HG02571 (cell line): ENCODE data around the gene MAGI2.

Experiments used
- ATAC-seq: cut with Tn5 transposase; IDR thresholded peaks from one replicate; pipeline ENCODE4 v1.9.1; 2021; ENCODE audit warnings: mild to moderate bottlenecking, moderate library complexity; ENCODE audit not compliant: unreplicated experiment

The MAGI2 gene

DNA sequence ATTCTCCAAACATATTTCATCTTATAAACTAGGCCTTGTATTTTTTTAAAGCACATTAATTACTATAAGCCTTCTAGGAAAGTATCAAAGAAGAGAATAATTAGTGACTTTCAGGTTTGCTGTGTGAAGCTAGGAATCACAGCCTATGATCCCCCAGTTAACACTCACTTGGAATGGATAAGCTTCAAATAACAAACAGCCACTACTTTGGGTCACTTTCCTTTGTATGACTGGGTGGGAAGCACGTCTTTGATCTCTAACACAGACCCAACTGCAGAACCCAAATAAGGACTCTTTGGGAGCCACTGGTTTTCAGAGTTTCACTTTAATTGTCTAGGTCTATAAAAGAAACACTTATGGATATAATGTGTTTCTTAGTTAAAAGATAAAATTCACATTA is 769.3 kb downstream of the MAGI2 start:
- ATAC-seq: no peak

DNA sequence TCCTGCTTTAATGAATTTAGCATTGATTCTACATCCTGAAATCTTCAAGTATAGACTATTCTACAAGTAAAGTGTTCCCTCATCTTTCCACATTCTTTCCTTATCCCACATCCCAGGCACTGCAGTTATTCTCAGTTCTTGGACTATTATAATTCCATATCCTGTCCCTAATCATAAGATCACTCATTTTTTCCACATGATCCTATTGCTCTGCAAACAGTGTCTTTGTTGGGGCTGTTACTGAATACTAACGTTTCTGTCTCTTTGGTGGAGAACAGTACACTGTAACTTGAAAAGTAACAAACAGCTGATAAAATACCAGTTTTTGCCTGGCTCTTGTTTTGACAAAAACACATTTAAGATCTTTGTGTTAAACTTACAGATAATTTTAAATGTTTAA is 769.9 kb downstream of the MAGI2 start:
- no peak for ATAC-seq

DNA sequence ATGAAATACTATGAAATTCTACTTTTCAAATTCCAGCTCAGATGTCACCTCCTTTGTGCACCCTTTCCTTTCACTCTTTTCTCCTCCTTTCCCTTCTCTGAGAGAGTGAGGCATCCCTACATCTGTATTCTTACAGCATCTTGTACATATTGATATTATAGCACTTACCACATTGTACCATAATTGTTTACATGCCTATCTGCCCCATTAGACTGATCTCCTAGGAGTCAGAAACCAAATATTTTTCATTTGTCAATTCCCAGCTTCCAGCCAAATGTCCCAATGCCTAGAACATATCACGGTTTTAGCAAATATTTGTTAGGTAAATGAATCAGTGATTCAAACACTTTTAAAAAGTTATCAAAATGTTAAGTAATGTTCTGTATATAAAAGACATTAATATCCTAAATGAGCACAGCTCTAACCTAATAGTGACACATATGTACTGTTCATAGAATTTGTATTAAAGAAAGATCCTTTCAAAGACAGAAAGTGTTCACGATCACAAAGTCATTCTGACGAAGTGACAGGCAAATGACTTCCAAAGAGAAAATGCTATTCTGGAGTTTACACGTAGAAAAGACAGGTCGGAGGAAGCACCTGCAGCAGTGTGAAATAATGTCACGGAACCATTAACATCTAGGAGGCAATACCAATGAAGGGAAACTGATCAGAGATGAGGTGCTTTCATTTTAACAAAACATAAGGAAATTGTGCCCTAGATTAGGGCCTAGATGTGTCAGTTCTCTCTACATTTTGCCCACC is 774.2 kb downstream of the MAGI2 start:
- ATAC-seq: no peak

DNA sequence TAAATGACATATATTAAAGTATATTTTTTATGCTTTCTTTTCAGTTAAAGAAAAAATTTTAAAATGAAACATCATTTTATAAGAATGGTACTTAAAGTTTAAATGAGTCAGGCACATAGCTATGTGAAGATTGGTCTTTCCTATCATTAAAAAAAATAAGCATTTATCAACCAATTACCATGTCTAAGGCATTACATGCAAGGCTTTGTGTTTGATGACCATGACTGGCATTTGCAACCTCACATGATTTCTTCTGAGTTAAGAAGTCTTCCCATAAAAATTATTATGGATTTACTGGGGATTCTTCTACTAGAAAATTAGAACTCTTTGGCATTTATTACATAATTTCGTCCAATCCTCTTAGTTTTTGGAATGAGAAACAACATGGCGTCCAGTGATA is 776.1 kb downstream of the MAGI2 start:
- ATAC-seq: no peak

DNA sequence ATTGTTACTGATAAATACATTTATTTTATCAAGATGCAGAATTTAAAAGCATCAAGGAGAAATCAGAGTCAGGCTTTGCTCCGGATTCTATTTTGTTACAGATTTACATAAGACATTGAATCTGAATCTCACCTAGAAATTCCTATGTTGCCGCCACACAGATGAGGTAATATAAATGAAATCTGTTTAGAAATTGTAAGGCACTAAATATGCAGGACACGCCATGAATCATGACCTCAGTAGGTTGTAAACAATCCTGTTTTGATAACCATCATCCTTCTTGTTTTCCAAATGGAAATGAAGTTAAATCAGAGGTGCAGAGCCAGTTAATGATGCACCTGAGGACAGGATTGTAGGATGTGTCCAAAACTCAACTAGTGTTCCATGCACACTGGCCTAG is 778.0 kb downstream of the MAGI2 start:
- no peak for ATAC-seq

DNA sequence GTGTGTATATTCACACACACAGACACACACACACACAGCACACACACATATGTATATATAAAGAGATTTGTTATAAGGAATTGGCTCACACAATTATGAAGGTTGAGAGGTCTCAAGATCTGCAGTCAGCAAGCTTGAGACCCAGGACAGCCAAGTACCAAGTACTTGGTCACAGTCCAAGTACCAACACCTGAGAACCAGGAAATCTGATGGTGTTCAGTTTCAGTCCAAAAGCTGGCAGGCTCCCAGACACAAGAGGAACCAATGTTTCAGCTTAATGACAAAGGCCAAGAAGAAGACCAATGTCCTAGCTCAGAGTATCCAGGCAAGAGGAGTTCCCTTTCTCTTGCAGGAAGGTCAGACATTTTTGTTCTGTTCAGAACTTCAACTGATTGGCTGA is 780.2 kb downstream of the MAGI2 start:
- no peak for ATAC-seq

DNA sequence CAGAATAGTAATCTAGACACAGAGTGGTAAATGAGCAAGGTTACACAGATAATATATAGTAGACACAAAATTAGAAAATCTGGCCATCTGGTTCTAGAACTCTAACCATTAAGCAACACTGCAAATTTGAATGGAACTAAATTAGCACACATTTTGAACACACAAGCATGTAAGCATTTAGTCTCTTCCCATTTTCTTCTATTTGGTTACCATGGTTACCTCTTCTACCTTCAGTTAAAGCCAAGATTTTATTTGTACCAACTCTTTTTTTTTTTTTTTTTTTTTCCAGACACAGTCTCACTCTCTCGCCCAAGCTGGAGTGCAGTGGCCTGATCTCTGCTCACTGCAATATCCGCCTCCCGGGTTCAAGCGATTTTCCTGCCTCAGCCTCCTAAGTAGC is 790.5 kb downstream of the MAGI2 start:
- no peak for ATAC-seq

DNA sequence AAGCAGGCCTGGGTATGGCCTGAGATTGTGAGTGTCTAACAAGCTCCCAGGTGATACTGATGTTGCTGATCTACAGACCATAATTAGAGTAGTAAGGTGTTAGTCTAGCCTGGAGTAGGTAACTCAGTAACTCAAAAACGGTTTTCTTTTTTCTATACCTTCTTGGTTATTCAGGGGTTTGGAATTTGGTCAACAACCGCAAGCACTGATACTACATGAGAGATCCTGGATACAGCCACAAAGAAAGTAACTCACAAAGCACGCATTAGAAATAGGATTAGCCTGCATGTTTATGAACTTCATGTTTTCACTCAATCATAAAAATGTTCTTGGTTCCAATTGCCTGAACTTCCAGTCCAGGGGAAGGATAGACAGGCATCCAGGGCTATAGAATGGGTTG is 803.5 kb downstream of the MAGI2 start:
- ATAC-seq: no peak

DNA sequence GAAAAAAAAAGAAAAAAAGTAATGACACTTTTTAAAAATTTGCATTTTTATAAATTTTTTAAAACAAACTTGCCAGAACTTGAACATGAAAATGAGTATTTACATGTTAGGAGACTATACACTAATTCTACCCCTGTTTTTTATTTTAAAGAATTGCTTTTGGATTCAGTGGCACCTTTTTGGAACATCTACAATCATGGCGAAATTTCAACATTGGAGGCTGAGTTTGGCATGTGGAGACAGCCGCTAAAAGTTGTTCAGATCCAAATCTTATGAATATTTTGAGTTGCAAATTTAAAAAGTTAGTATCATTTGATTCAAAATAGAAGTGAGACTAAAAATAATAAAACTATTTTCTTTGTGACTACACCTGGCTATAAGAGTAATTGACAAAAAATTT is 804.2 kb downstream of the MAGI2 start:
- no peak for ATAC-seq

DNA sequence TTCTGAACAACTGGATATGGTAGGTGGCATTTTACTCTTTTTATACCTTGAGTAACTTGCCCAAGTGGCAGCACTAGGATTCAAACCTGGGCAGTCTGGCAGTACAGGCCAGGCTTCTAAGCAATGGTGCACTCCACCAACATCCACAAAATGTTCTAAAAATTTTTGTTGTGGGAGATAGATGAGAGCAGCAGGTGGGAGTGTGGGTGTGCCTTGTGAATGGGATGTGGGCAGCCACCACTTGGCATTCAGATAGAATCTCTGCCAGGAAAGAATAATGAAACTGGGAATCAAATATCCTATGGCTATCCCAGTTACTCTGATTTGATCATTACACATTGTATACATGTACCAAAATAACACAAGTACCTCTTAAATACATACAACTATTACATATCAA is 810.7 kb downstream of the MAGI2 start:
- no peak for ATAC-seq

DNA sequence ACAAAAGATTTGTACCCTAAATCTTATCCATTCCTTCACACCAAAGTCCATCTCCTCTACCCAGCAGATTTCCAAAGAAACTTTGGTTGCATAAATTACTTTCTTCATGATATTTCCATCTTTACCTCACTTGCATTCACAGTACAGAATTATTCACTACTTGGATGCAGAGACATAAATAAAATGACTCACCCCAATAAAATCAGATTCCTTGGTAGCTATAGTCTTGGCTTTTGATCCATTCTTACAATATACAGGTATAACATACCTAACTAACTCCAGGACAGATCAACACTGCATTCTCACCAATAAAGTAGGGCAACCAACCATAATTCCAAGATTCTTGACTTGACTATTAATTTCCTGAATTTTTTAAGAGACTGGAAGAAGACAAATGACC is 815.1 kb downstream of the MAGI2 start:
- ATAC-seq: no peak

DNA sequence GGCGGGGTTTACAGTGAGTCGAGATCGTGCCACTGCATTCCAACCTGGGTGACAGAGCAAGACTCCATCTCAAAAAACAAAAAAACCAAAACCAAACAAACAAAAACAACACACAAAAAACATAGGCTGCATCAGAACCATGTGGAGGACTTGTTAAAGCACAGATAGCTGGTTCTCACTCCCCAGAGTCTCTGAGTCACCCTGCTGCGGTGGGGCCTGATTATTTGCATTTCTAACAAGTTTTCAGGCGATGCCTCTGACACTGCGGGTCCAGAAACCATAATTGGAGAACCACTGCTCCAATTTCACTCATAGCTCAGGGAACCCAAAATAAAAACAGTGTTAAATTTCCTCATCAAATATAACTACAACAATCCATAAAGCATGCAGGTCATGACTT is 816.7 kb downstream of the MAGI2 start:
- no peak for ATAC-seq

DNA sequence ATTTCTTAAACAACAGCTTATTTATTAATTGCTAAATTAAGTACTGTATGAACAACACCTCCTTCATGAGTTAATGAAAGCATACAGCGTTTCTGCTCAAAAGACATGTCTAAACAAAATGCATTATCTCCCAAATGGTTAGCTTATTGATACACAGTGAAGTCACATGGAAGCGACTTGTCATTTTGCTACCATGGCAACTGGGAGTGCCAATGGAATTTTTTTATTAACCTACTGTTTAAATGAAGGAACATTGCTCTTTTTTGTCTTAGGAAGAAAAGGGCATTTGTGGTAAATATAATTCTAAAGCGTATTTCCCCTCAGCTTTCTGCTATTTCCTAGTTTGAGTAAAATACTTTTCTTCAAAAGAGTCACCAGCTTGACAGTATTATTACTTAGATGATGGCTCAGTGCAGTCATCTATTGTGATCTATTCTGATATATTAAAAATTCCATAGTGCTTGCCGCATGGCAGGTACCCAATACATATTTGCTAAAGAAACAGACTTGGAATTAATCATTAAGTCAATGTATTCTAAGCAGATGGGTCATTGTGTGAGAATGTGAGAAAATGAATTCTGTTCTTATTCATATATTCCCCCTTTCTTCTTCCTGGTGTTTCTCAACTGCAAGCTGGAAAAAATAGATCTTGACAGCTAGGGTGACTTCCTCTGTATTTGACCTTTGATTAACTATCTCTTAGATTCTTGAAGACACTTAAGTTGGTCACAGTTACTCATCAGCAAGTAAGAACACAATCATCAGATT is 818.3 kb downstream of the MAGI2 start:
- no peak for ATAC-seq

DNA sequence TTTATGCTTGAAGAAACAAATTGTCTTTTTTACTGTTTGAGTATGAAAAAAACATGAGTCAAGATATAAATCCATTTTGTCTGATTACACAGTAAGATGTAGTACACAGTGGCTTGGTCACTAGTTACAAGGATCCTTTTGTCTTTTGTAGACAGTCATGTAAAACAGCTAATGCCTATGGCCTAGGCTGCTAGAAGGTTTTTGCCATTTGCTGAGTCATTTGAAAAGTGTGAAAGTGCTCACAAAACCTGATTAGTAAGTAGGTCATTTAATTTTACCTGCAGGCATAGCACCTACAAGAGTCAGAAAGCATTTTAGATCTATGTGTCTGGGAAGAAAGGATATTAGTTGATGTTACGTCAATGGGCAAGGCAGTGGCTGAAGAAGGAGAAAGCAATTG is 819.4 kb downstream of the MAGI2 start:
- no peak for ATAC-seq

DNA sequence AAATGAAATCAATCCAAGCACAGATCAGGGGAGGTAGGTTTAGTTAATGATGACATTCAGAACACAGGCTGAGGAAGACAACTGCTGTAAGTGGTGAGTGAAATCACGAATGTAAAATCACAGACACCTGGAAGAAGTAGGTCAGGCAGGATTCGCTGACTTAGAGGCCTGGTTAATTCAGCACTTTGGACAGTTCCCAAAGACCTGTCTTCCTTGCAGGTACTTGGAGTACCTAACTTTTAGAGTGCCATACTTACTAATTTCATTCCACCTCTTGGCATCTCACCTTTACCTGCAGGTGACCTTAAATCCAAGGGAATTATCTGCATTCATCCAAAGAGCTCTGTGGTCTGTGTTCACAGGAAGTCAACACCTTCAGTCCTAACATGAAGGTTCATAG is 832.5 kb downstream of the MAGI2 start:
- ATAC-seq: no peak

DNA sequence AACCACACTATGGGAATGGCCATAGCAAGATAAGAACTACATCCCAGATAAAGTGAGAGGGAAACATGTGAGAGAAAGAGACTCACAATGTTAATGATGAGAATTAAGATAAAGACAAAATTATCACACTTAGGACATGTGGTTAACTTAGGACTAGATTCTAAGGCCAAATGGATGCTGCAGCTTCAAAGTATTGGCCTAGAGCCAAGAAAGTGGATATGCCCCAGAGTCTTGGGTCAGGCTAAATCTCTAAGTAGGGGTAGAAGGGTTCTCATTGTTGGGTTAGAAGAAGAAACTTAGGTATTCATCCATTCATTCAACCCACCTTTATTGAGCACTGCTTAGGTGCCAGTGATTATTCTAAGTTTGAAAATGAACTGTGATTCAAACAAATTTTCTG is 836.9 kb downstream of the MAGI2 start:
- no peak for ATAC-seq

DNA sequence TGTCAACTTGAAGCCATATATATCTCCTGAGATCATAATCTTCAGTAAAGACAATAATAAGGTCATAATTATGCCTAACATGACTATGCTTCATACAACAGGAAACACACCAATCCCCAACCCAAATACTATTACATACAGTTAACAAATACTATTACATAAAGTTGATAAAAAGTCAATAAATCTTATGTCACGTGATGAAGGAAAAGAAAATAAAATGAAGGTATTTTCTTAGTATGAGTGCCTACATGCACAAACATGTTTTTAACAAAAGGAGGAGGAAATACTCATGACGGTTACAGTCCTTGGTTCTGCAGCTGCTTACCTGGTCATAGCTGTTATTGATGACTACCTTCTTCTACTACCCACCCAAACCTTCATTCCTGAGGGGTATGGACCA is 844.2 kb downstream of the MAGI2 start:
- no peak for ATAC-seq

DNA sequence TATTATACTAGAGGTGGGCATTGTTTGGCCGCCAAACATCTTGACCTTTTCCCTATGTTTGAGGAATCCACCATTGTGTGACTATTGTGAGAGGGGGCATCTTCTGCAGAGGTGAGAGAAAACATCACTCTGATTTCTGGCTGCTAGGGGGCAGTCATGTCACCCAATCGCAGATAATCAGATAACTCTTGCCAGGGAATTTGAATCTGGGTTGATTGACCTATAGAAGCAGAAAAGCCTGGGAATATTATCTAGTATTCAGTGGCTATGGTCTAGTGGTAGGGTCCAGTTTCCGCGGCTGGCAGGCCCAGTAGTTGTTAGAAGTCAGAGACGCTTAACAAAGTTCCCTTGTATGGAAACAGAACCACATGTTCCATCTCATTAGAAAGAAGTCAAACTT is 846.4 kb downstream of the MAGI2 start:
- ATAC-seq: no peak

DNA sequence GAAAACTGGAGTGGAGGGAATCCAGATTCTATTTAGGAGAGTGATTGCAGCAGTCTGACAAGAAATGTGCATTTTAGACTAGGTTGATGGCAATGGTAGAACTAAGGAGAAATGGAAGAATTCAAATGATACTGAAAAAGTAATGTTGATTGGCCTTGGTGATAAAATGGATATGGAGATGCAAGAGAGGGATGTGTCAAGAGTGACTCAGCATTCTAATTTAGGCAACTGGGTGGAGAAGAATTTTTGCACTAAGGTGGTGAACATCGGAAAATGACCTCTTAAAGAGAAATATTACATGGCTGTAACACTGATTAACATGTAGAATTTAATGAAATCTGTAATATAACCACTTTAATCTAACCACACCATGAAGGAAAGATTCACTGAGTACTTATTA is 848.3 kb downstream of the MAGI2 start:
- no peak for ATAC-seq

DNA sequence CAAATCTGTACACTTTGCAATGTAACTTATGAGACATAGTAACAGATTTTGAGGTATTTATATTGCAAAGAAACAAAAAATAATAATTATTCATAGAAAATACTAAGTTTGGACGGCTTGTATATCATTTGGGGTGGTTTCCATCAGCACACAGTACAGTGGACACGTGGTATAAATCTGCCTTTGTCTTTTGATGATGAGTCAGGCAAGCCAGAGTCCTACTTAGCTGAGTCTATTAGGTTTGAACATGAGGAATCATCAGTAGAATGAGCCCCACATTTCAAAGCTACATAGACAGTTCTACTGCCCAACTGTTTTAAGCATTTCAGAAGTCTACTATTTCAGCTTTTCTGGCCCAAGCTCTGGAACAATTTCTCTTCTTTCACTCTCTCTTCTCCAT is 851.7 kb downstream of the MAGI2 start:
- no peak for ATAC-seq

DNA sequence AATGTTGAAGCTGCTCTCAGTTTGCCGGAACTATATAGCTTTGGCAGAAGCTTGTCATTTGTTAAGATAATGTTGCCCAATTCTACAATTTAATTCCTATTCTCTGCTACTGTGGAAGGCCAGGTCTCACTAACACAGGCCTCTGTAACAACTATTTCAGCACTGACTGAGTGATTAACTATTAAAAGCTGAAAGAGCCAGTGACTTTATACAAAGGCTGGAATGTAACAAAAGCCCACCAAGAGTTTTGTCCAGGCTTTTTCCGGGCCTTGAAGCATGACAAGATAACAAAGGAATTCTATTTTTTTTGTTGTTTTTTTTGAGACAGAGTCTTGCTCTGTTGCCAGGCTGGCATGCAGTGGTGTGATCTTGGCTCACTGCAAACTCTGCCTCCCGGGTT is 859.3 kb downstream of the MAGI2 start:
- no peak for ATAC-seq

DNA sequence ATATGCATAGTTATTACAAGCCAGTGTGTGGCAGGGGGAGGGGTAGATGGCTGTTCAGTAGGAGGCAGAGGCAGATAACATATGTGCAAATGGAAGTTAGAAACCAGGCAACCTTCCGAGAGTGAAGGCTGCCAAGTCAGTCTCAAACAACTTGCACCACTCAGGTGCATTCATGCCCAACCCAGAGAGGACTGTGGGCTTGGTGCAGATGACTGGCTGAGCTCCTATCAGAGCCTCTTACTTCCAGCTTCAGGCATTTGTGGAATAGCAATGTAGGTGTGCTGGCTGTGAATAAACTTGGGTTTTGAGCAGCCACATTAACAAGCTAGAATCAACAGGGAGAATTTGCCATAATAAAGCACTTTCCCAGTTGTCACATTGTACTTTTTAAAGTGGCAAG is 865.1 kb downstream of the MAGI2 start:
- no peak for ATAC-seq
